Gastroesophageal sphincter (tissue), 3 donors: ENCODE measurements around the gene PGBD5.

ENCODE experiments used
- EP300 ChIP-seq: sonication (generic); formaldehyde crosslinking; IDR thresholded peaks from one replicate; pipeline ENCODE4 v1.6.1; 2017; ENCODE audit warnings: antibody characterized with exemption, mild to moderate bottlenecking
- POLR2AphosphoS5 ChIP-seq: sonication (generic); formaldehyde crosslinking; IDR thresholded peaks from one replicate; pipeline ENCODE4 v1.6.1; 2017; ENCODE audit warnings: antibody characterized with exemption
- TF ChIP-seq, protein P1 (sequence below), 4 experiments: fragments of 200-600 bp in 2 of 4; fragments of 450-650 bp in 2 of 4; sonication (generic) in 1 of 4; IDR thresholded peaks; one replicate each; pipeline ENCODE4 v1.5.1; 2017 to 2019; ENCODE audit warnings: antibody characterized with exemption in 4 of 4, mild to moderate bottlenecking in 2 of 4, moderate library complexity in 2 of 4

DNA sequence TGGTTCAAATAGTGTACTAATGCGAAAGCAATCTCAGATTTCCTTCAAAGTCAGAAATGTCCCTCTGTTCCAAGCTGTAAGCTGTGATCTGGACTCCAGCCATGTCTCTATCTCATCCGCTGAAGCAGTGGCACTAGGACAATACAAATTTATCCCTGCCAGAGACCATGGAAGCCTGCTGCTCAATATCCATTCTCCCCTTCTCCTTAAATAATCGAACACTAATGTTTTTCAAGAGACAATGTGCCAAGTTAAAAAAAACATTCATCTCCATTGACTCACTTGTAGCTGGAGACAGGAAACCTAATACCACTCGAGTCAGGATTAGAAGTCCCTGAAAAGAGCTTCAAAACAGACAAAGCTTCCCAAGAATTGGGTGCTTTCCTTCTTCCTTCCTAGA is 38.5 kb upstream of the PGBD5 start:
- TF ChIP-seq, protein P1, sequence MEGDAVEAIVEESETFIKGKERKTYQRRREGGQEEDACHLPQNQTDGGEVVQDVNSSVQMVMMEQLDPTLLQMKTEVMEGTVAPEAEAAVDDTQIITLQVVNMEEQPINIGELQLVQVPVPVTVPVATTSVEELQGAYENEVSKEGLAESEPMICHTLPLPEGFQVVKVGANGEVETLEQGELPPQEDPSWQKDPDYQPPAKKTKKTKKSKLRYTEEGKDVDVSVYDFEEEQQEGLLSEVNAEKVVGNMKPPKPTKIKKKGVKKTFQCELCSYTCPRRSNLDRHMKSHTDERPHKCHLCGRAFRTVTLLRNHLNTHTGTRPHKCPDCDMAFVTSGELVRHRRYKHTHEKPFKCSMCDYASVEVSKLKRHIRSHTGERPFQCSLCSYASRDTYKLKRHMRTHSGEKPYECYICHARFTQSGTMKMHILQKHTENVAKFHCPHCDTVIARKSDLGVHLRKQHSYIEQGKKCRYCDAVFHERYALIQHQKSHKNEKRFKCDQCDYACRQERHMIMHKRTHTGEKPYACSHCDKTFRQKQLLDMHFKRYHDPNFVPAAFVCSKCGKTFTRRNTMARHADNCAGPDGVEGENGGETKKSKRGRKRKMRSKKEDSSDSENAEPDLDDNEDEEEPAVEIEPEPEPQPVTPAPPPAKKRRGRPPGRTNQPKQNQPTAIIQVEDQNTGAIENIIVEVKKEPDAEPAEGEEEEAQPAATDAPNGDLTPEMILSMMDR (IDR thresholded peaks at IDR 0.05), result no peak
- TF ChIP-seq EP300 (no peak), POLR2AphosphoS5 (no peak)
